Esophagus muscularis mucosa (tissue), 4 donors: ENCODE measurements around the gene AK4.

Experiments used
- CTCF ChIP-seq, 3 experiments: fragments of 200-600 bp in 2 of 3; fragments of 450-650 bp in 1 of 3; sonication (generic) in 2 of 3; IDR thresholded peaks; one replicate each; pipeline ENCODE4 v1.5.1; 2017 to 2019; ENCODE audit warnings: antibody characterized with exemption in 3 of 3, mild to moderate bottlenecking in 2 of 3, moderate library complexity in 1 of 3
- EP300 ChIP-seq: sonication (generic); formaldehyde crosslinking; IDR thresholded peaks from one replicate; pipeline ENCODE4 v1.6.1; 2017; ENCODE audit warnings: antibody characterized with exemption
- POLR2A ChIP-seq: fragments of 450-650 bp; IDR thresholded peaks from one replicate; pipeline ENCODE4 v1.6.1; 2017; ENCODE audit warnings: antibody characterized with exemption, moderate library complexity, mild to moderate bottlenecking, low read depth
- POLR2AphosphoS5 ChIP-seq, 2 donors: sonication (generic); formaldehyde crosslinking; IDR thresholded peaks; one replicate each; pipeline ENCODE4 v1.6.1; 2017; ENCODE audit warnings: antibody characterized with exemption in 2 of 2

- TF ChIP-seq CTCF (IDR thresholded peaks at IDR 0.05): no peak
- no peak for TF ChIP-seq POLR2AphosphoS5 (IDR thresholded peaks at IDR 0.05)
- TF ChIP-seq POLR2A: no peak
- no peak for TF ChIP-seq EP300
These were observed 58.8 kb downstream of the AK4 start for GRCh38 chr1:65206836-65207235.
